ENCODE data around the gene GAPT. TPM values are rescaled to one million over a fixed set of nuclear protein-coding genes. Genes with fewer than 3 reads are reported as not detected.

GAPT gene
- total and polyA plus RNA-seq, 10 donors = 19.3 to 56.0 (median 34.2) TPM

DNA sequence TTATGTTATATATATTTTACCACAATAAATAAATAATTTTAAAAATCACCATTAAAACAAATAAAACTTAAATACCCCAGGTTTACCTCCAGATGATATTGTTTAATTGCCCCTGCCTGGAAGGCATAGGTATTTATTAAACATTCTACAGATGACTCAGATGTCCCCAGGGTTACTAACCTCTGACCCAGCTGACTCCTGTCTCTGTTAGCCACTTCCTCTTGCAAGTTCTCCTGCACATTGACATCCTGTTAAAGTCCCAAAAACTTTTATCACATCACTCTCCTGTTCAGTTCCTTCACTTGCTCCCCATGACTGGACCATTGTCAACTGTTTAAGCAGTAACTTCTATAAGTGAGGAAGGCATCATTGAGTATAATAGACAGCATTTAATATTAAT, 54.7 kb downstream of the GAPT start:
- peaks cover 0 to 3% (median 0%) of the 10 kb centered on the region in 8 donors for H3K9me3 ChIP-seq
- intact Hi-C loops (cut with DNase I; ENCODE audit: low total_unique reads) = no loop called here
- TF ChIP-seq CTCF (IDR thresholded peaks at IDR 0.05 in 8 of 11, conservative IDR thresholded peaks at IDR 0.05 in 3 of 11) (no peak), POLR2AphosphoS5 (IDR thresholded peaks at IDR 0.05) (peak in 1 of 3 donors; percentile 24), POLR2A (IDR thresholded peaks at IDR 0.05) (no peak)
- H3K36me3 ChIP-seq = no peaks in the 10 kb centered on the region
- H3K27ac ChIP-seq = peak overlapping the region in 5 of 8 donors; percentile 41 to 88 (median 76)
- no peak for DNase-seq
- H3K4me1 ChIP-seq = peaks cover 5 to 36% (median 25%) of the 10 kb centered on the region in 6 donors
- no peak overlapping the region for H3K4me3 ChIP-seq
- H3K27me3 ChIP-seq (replicated peaks in 1 of 7) = no peaks in the 10 kb centered on the region

Small RNA genes lying within 50 kb of the gene (microRNA-seq; reads per million reads assigned to microRNA genes)
- gene MIR548AE2 = 0 reads per million in 3 donors

Small RNA genes lying within 50 kb of the gene (small RNA-seq; reads per million reads assigned to genes)
- gene MIR548AE2 = 0 reads per million in 4 donors

Other genes with a start within 250 kb of the GAPT start
- gene PLK2, start 31.3 kb upstream of the GAPT start, total RNA-seq = 100 to 1,000 TPM; 241 to 519 (median 351) TPM
- 10 to 100 TPM; 23.2 to 70.8 (median 51.9) TPM for gene PLK2, start 31.3 kb upstream of the GAPT start, polyA plus RNA-seq
- 1 to 10 TPM in 1 of 7 donors, under 1 TPM in 4, not detected in 2; 0.06 to 2.0 (median 0.22) TPM for gene RAB3C, start 91.6 kb downstream of the GAPT start, total RNA-seq
- gene RAB3C, start 91.6 kb downstream of the GAPT start, polyA plus RNA-seq = under 1 TPM; 0.06 to 0.24 (median 0.07) TPM

Measured in spleen (tissue), 11 donors.